ENCODE data around the gene CRB3.

- TF ChIP-seq SIRT6 (IDR thresholded peaks at IDR 0.05; ENCODE audit: low read length) (no peak), CTCF (IDR thresholded peaks at IDR 0.05; ENCODE audit: control extremely low read depth in 1 of 3, insufficient read depth in 1 of 3, low read depth in 1 of 3, low read length in 3 of 3) (no peak)
Observed at GRCh38 chr19:6490134-6490533, 26.1 kb downstream of the CRB3 start.

All from H1 (cell line).